ENCODE data around the gene BHLHE40. TPM values are rescaled to one million over a fixed set of nuclear protein-coding genes. Genes with fewer than 3 reads are reported as not detected.

BHLHE40 gene
- total RNA-seq, 5 donors from 2014 or later (not counting 1 experiment from before 2014, with no cell fraction given), result 54.1 to 177 (median 85.8) TPM

DNA sequence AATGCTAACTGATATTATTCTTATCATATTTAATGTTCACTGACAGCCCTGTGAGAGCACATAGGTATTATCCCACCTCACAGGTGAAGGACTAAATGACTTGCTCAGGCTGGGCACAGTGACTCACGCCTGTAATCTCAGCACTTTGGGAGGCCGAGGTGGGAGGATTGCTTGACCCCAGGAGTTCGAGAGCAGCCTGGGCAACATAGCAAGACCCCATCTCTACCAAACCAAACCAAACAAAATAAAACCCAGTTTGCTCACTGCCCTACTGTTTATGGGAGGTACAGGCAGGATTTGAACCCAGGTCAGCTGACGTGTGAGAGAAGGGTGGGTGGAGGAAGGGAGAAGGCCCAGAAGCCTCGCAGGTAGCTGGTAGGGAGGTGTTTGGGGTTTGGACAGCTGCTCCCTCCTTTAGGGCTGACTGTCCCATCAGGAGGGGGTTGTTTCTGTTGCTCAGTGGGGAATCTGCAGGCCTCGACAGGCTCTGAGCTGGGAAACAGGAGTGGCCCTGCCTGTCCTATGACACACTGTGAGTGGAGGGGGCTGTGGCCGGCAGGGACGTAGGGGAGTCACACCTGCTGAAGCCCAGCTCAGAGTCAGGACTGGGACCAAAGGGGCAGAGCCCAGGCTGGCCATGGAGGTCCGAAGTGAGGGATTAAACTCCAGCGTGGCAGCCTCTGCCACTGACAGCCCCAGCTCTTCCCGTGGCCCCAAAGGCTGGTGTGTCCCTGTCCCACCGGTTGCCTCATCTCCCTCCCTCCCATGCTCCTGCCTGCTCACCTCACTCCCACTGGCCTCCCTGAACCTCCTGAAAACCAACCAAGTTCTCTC lies 25.3 kb downstream of the BHLHE40 start:
- ATAC-seq (replicated peaks in 1 of 4) (no peak), DNase-seq (no peak)
- ChIA-PET CTCF (no interaction called here), POLR2A (interaction anchor here in 1 of 2 donors (0.7 kb wide), 1 partner anchor 26 kb away, joined by 10 read pairs; no protein-coding TSS in a partner anchor)
- Mint-ChIP-seq H3K36me3 (no peaks in the 10 kb centered on the region), H3K4me3 (no peak overlapping the region), H3K9me3 (no peaks in the 10 kb centered on the region), H3K27ac (no peak overlapping the region), H3K4me1 (peaks cover 19 to 49% (median 20%) of the 10 kb centered on the region in 3 donors), H3K27me3 (no peaks in the 10 kb centered on the region)
- Histone ChIP-seq H3K27ac (ENCODE audit: low read length) (no peak overlapping the region), H3K36me3 (ENCODE audit: control insufficient read depth in 2 of 2, extremely low read depth in 1 of 2, insufficient read depth in 1 of 2, low read length in 1 of 2) (no peaks in the 10 kb centered on the region), H3K27me3 (replicated peaks in 1 of 2; ENCODE audit: control insufficient read depth in 2 of 2, extremely low read depth in 1 of 2, insufficient read depth in 2 of 2, low read length in 1 of 2) (no peaks in the 10 kb centered on the region), H3K4me1 (ENCODE audit: control insufficient read depth in 1 of 2, extremely low read depth in 1 of 2, insufficient read depth in 2 of 2, low read length in 2 of 2) (peaks cover 0 to 33% of the 10 kb centered on the region in 2 experiments), H3K4me3 (ENCODE audit: control insufficient read depth in 1 of 2, extremely low read depth in 1 of 2, low read length in 1 of 2) (no peak overlapping the region), H3K9me3 (no peaks in the 10 kb centered on the region)
- WGBS (ENCODE audit: insufficient coverage), result 94% methylated on average over 7 of the region's 12 CpGs

GRCh38 chr3:5005367-5005766 lies 26.1 kb downstream of the BHLHE40 start:
- Histone ChIP-seq H3K27me3 (replicated peaks in 1 of 2; ENCODE audit: control insufficient read depth in 2 of 2, extremely low read depth in 1 of 2, insufficient read depth in 2 of 2, low read length in 1 of 2) (no peaks in the 10 kb centered on the region), H3K4me1 (ENCODE audit: control insufficient read depth in 1 of 2, extremely low read depth in 1 of 2, insufficient read depth in 2 of 2, low read length in 2 of 2) (peaks cover 0 to 32% of the 10 kb centered on the region in 2 experiments), H3K4me3 (ENCODE audit: control insufficient read depth in 1 of 2, extremely low read depth in 1 of 2, low read length in 1 of 2) (no peak overlapping the region), H3K27ac (ENCODE audit: low read length) (no peak overlapping the region), H3K9me3 (no peaks in the 10 kb centered on the region), H3K36me3 (ENCODE audit: control insufficient read depth in 2 of 2, extremely low read depth in 1 of 2, insufficient read depth in 1 of 2, low read length in 1 of 2) (no peaks in the 10 kb centered on the region)
- H3K27me3 Mint-ChIP-seq, result no peaks in the 10 kb centered on the region
- 88% methylated on average over 3 of the region's 4 CpGs for WGBS (ENCODE audit: insufficient coverage)
- H3K4me1 Mint-ChIP-seq, result peaks cover 17 to 43% (median 19%) of the 10 kb centered on the region in 3 donors
- ChIA-PET POLR2A (no interaction called here), CTCF (no interaction called here)
- H3K4me3 Mint-ChIP-seq, result no peak overlapping the region
- ATAC-seq (replicated peaks in 1 of 4) (no peak), DNase-seq (no peak)
- no peaks in the 10 kb centered on the region for H3K36me3 Mint-ChIP-seq
- no peak overlapping the region for H3K27ac Mint-ChIP-seq
- no peaks in the 10 kb centered on the region for H3K9me3 Mint-ChIP-seq

- no peaks in the 10 kb centered on the region for H3K36me3 Mint-ChIP-seq
- H3K4me1 Mint-ChIP-seq, result peaks cover 28 to 49% (median 30%) of the 10 kb centered on the region in 3 donors
- ATAC-seq (replicated peaks in 1 of 4) (peak; percentile 41 to 87 (median 46)), DNase-seq (peak in 32 of 35 experiments; percentile 42 to 90 (median 69))
- no peaks in the 10 kb centered on the region for H3K36me3 ChIP-seq (ENCODE audit: control insufficient read depth in 2 of 2, extremely low read depth in 1 of 2, insufficient read depth in 1 of 2, low read length in 1 of 2)
- peak overlapping the region; percentile 72 to 77 for H3K27ac Mint-ChIP-seq
- H3K4me3 ChIP-seq (ENCODE audit: control insufficient read depth in 1 of 2, extremely low read depth in 1 of 2, low read length in 1 of 2), result no peak overlapping the region
- CTCF ChIA-PET, result interaction anchor here in 1 of 2 donors (0.6 kb wide), 1 partner anchor 28 kb away, joined by 8 read pairs; no protein-coding TSS in a partner anchor
- 18% methylated on average over 7 of the region's 9 CpGs for WGBS (ENCODE audit: insufficient coverage)
- H3K27me3 Mint-ChIP-seq, result no peaks in the 10 kb centered on the region
- no peaks in the 10 kb centered on the region for H3K9me3 Mint-ChIP-seq
- no peaks in the 10 kb centered on the region for H3K9me3 ChIP-seq
- peak overlapping the region in 1 of 3 donors; percentile 15 for H3K4me3 Mint-ChIP-seq
- peak overlapping the region; percentile 19 for H3K27ac ChIP-seq (ENCODE audit: low read length)
- no peaks in the 10 kb centered on the region for H3K27me3 ChIP-seq (replicated peaks in 1 of 2; ENCODE audit: control insufficient read depth in 2 of 2, extremely low read depth in 1 of 2, insufficient read depth in 2 of 2, low read length in 1 of 2)
- POLR2A ChIA-PET, result interaction anchor here (0.6 to 2.6 kb wide), 6 partner anchors 22 to 189 kb away, joined by 3 to 21 read pairs (median 6); partner anchors contain the start of gene BHLHE40 (in 1 of the 2)
- peaks cover 0 to 46% of the 10 kb centered on the region in 2 experiments for H3K4me1 ChIP-seq (ENCODE audit: control insufficient read depth in 1 of 2, extremely low read depth in 1 of 2, insufficient read depth in 2 of 2, low read length in 2 of 2)
These were observed 27.5 kb downstream of the BHLHE40 start for GRCh38 chr3:5006755-5007202.

DNA sequence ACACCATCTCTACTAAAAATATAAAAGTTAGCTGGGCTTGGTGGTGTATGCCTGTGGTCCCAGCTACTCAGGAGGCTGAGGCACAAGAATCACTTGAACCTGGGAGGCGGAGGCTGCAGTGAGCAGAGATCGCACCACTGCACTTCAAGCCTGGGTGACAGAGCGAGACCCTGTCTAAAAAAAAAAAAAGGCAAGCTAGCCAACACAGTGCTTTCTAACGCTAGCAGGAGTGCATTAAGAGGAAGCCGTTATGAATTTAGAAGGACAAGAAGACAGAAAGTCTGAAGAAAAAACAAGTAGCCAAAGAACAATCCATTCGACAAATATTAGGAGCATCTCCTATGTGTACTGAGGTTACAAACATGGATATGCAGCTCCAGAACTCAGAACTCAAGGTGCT lies 28.6 kb downstream of the BHLHE40 start:
- WGBS (ENCODE audit: insufficient coverage), result 75% methylated on average over 2 of the region's 6 CpGs
- Histone ChIP-seq H3K4me3 (ENCODE audit: control insufficient read depth in 1 of 2, extremely low read depth in 1 of 2, low read length in 1 of 2) (no peak overlapping the region), H3K4me1 (ENCODE audit: control insufficient read depth in 1 of 2, extremely low read depth in 1 of 2, insufficient read depth in 2 of 2, low read length in 2 of 2) (peaks cover 0 to 46% of the 10 kb centered on the region in 2 experiments), H3K27me3 (replicated peaks in 1 of 2; ENCODE audit: control insufficient read depth in 2 of 2, extremely low read depth in 1 of 2, insufficient read depth in 2 of 2, low read length in 1 of 2) (no peaks in the 10 kb centered on the region), H3K27ac (ENCODE audit: low read length) (no peak overlapping the region), H3K9me3 (no peaks in the 10 kb centered on the region), H3K36me3 (ENCODE audit: control insufficient read depth in 2 of 2, extremely low read depth in 1 of 2, insufficient read depth in 1 of 2, low read length in 1 of 2) (no peaks in the 10 kb centered on the region)
- H3K27me3 Mint-ChIP-seq, result peaks cover 0 to 4% of the 10 kb centered on the region in 2 donors
- ATAC-seq (replicated peaks in 1 of 4) (no peak), DNase-seq (no peak)
- H3K4me3 Mint-ChIP-seq, result no peak overlapping the region
- ChIA-PET CTCF (interaction anchor here (0.6 to 1.3 kb wide), 3 partner anchors 14 to 157 kb away, joined by 3 to 4 read pairs (median 3); no protein-coding TSS in a partner anchor), POLR2A (interaction anchor here (0.6 to 2.6 kb wide), 7 partner anchors 9 to 257 kb away, joined by 3 to 21 read pairs (median 3); partner anchors contain the start of gene BHLHE40 (in 1 of the 2))
- H3K36me3 Mint-ChIP-seq, result no peaks in the 10 kb centered on the region
- H3K4me1 Mint-ChIP-seq, result peaks cover 28 to 48% (median 30%) of the 10 kb centered on the region in 3 donors
- H3K9me3 Mint-ChIP-seq, result no peaks in the 10 kb centered on the region
- no peak overlapping the region for H3K27ac Mint-ChIP-seq

DNA sequence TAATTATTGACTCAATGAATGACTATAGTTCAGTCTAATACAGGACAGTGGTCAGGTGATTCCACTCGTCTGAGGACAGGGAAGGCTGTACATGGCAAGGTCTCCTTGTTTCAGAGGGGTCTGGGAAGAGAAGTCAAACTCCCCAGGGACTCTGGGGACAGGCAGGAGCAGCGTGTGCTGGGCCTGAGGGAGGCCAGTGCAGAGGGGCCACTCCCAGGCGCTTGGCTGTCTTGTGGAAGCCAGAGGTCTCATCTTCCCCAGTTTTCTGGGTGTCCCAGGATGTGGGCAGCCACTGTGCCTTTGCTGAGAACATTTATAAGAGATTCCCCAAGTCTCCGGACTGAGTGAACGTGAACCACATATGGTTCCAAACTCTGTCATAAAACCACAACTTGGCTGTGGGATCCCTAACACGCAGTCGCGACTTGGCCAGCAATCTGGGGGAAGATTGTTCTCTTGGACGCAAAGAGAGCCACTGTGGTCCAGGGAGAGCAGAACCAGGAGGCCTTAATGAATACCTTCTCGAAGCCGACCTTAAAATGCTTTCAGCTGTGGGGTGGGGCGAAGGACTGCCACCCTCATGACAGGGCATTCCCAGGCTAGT lies 30.4 kb downstream of the BHLHE40 start:
- no peak for DNase-seq
- H3K27me3 ChIP-seq (replicated peaks in 1 of 2; ENCODE audit: control insufficient read depth in 2 of 2, extremely low read depth in 1 of 2, insufficient read depth in 2 of 2, low read length in 1 of 2), result peaks cover 0 to 3% of the 10 kb centered on the region in 2 experiments

DNA sequence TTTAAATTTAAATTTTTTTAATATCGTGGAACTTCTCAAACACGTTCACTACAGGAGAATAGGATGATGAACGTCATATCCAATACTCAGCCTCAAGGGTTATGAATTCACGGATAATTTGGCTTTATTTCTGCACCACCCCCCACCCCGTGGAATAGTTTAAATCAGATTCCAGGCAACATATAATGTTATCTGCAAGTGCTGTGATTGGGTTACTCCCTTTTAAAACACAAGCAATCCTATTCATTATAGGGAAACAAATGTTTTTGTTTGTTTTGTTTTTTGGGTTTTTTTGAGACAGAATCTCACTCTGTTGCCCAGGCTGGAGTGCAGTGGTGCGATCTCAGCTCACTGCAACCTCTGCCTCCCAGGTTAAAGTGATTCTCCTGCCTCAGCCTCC lies 30.9 kb downstream of the BHLHE40 start:
- Mint-ChIP-seq H3K27ac (no peak overlapping the region), H3K27me3 (peaks cover 0 to 7% of the 10 kb centered on the region in 2 donors), H3K9me3 (no peaks in the 10 kb centered on the region), H3K36me3 (no peaks in the 10 kb centered on the region), H3K4me3 (no peak overlapping the region), H3K4me1 (peaks cover 28 to 64% (median 30%) of the 10 kb centered on the region in 3 donors)
- ChIA-PET POLR2A (interaction anchor here in 1 of 2 donors (0.5 kb wide), 1 partner anchor 118 kb away, joined by 3 read pairs; no protein-coding TSS in a partner anchor), CTCF (interaction anchor here in 1 of 2 donors (1.2 kb wide), 1 partner anchor 30 kb away, joined by 3 read pairs; no protein-coding TSS in a partner anchor)
- Histone ChIP-seq H3K27me3 (replicated peaks in 1 of 2; ENCODE audit: control insufficient read depth in 2 of 2, extremely low read depth in 1 of 2, insufficient read depth in 2 of 2, low read length in 1 of 2) (peaks cover 0 to 3% of the 10 kb centered on the region in 2 experiments), H3K27ac (ENCODE audit: low read length) (peak overlapping the region; percentile 29), H3K4me3 (ENCODE audit: control insufficient read depth in 1 of 2, extremely low read depth in 1 of 2, low read length in 1 of 2) (no peak overlapping the region), H3K4me1 (ENCODE audit: control insufficient read depth in 1 of 2, extremely low read depth in 1 of 2, insufficient read depth in 2 of 2, low read length in 2 of 2) (peaks cover 0 to 43% of the 10 kb centered on the region in 2 experiments), H3K36me3 (ENCODE audit: control insufficient read depth in 2 of 2, extremely low read depth in 1 of 2, insufficient read depth in 1 of 2, low read length in 1 of 2) (no peaks in the 10 kb centered on the region), H3K9me3 (no peaks in the 10 kb centered on the region)
- WGBS (ENCODE audit: insufficient coverage), result 100% methylated on average over 1 of the region's 6 CpGs
- ATAC-seq (replicated peaks in 1 of 4) (no peak), DNase-seq (no peak)

More for the DNA sequence above, 30.4 kb downstream of the BHLHE40 start:
- peaks cover 0 to 43% of the 10 kb centered on the region in 2 experiments for H3K4me1 ChIP-seq (ENCODE audit: control insufficient read depth in 1 of 2, extremely low read depth in 1 of 2, insufficient read depth in 2 of 2, low read length in 2 of 2)
- peaks cover 28 to 60% (median 30%) of the 10 kb centered on the region in 3 donors for H3K4me1 Mint-ChIP-seq
- H3K36me3 ChIP-seq (ENCODE audit: control insufficient read depth in 2 of 2, extremely low read depth in 1 of 2, insufficient read depth in 1 of 2, low read length in 1 of 2), result no peaks in the 10 kb centered on the region
- no peak overlapping the region for H3K27ac ChIP-seq (ENCODE audit: low read length)
- CTCF ChIA-PET, result interaction anchor here in 1 of 2 donors (1.1 kb wide), 1 partner anchor 26 kb away, joined by 3 read pairs; no protein-coding TSS in a partner anchor
- H3K27ac Mint-ChIP-seq, result no peak overlapping the region
- no peak overlapping the region for H3K4me3 Mint-ChIP-seq
- no peaks in the 10 kb centered on the region for H3K9me3 ChIP-seq
- peaks cover 0 to 4% of the 10 kb centered on the region in 2 donors for H3K27me3 Mint-ChIP-seq
- no peak for ATAC-seq (replicated peaks in 1 of 4)
- 76% methylated on average over 5 of the region's 12 CpGs for WGBS (ENCODE audit: insufficient coverage)
- POLR2A ChIA-PET, result interaction anchor here in 1 of 2 donors (0.6 kb wide), 1 partner anchor 31 kb away, joined by 3 read pairs; the partner anchor contains the start of gene BHLHE40
- H3K36me3 Mint-ChIP-seq, result no peaks in the 10 kb centered on the region
- H3K4me3 ChIP-seq (ENCODE audit: control insufficient read depth in 1 of 2, extremely low read depth in 1 of 2, low read length in 1 of 2), result no peak overlapping the region
- no peaks in the 10 kb centered on the region for H3K9me3 Mint-ChIP-seq
